ENCODE data around the gene TNS4.
A peak's percentile ranks its signal among the peaks of the same experiment; 100 is the strongest.

The TNS4 gene

GRCh38 chr17:40534371-40535189 lies 33.2 kb upstream of the TNS4 start:
- peak; percentile 35 for DNase-seq

GRCh38 chr17:40533896-40534295 lies 32.5 kb upstream of the TNS4 start:
- DNase-seq = no peak

- DNase-seq = no peak
These were observed 31.3 kb upstream of the TNS4 start for GRCh38 chr17:40532520-40533253.

GRCh38 chr17:40531051-40531991 lies 29.9 kb upstream of the TNS4 start:
- DNase-seq = peak; percentile 85

- DNase-seq = no peak
These were observed 29.1 kb upstream of the TNS4 start for GRCh38 chr17:40530531-40530994.

GRCh38 chr17:40529991-40530390 lies 28.6 kb upstream of the TNS4 start:
- DNase-seq = no peak

GRCh38 chr17:40528692-40529417 lies 27.4 kb upstream of the TNS4 start:
- DNase-seq = peak; percentile 58

- DNase-seq = no peak
These were observed 25.2 kb upstream of the TNS4 start for GRCh38 chr17:40526668-40527067.

- no peak for DNase-seq
These were observed 23.9 kb upstream of the TNS4 start for GRCh38 chr17:40525294-40525693.

GRCh38 chr17:40524243-40524965 lies 23.0 kb upstream of the TNS4 start:
- DNase-seq = no peak

GRCh38 chr17:40522961-40523310 lies 21.5 kb upstream of the TNS4 start:
- DNase-seq = no peak

GRCh38 chr17:40522250-40522960 lies 21.0 kb upstream of the TNS4 start:
- DNase-seq = no peak

- no peak for DNase-seq
These were observed 19.6 kb upstream of the TNS4 start for GRCh38 chr17:40520991-40521453.

- DNase-seq = no peak
These were observed 17.8 kb upstream of the TNS4 start for GRCh38 chr17:40519089-40519775.

GRCh38 chr17:40518401-40519088 lies 17.1 kb upstream of the TNS4 start:
- DNase-seq = no peak

GRCh38 chr17:40517981-40518380 lies 16.6 kb upstream of the TNS4 start:
- DNase-seq = no peak

GRCh38 chr17:40517286-40517662 lies 15.9 kb upstream of the TNS4 start:
- no peak for DNase-seq

GRCh38 chr17:40516581-40517285 lies 15.3 kb upstream of the TNS4 start:
- DNase-seq = peak; percentile 86

- peak; percentile 63 for DNase-seq
These were observed 14.1 kb upstream of the TNS4 start for GRCh38 chr17:40515491-40516041.

Data from CD4-positive, alpha-beta T cell treated with Interleukin-17A for 1 hour (primary cell).